ENCODE data around the gene RTTN.
"Not testable (repeated sequence)": the region's sequence is repeated elsewhere in the genome, so short reads cannot be mapped to it uniquely, and the experiment has no call there.

The RTTN gene, protein sequence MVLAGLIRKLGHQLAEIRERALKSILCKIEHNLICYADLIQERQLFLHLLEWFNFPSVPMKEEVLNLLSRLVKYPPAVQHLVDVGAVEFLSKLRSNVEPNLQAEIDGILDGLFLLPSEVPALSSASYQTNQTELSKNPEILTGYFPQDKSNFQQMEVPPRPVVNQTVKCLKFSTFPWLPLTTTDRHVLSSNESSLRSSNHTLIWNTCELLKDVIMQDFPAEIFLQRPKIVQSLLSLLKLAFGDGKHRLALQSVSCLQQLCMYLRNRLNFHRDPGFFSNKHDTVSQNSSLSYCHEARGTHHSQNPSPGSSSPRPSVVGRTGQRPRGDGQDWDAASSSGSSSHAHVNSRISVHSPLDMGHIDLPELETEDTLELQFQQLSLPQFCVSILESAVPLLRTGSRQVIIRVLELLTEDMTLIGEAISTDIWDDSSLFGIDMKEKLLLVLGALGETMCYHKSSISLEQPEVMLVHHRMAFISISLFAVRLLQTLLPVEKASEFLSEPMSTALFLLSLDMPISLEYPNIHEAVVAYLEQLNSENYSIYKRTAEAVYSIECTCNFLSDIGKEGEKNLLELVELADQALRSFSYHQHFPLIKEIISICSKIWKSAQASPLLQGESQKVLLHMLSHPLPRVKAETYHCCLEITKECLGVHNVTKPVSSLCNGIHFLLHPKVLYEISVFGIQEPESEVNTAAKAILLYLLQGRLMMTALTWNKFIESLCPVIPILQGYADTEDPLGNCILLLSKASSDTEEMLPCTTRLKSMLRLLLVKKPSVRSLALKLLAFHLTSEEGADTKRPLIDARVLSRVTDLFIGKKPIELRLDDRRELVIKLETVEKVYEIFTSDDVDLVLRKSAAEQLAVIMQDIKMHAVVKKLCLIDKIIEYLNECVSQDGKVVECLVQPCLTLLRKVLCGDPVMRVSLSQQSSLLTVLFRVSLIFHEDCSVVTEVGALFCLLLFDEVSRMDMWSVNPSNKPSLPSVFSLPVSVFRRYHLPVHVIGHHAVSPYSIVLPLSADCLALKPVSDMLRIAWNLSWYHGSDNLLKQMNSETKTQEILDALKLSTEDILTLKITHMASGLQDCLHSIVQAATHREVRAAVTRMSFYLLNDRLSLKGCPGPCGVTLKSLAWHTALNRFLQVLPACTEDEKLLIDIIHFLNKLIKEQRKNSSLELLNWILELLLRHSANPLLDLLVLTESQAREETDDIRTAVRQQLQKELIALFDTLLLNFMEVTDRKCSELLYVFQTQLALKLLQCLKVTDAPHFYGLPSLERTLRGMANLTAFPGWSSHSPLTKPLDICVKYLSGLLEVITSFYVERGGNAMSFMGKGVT (N-terminal part only)

GRCh38 chr18:70205421-70206397, at the start of gene RTTN:
TSS of gene RTTN (minus strand) at chr18:70205687. CDS start at chr18:70205658, 29 bp downstream.
- DNase-seq (ENCODE audit: extremely low read depth, low read depth) = peak; percentile 83
- peak within 1 kb of the TSS; percentile 87 for H3K4me3 ChIP-seq (replicated peaks; ENCODE audit: low read depth, low read length)
- TF ChIP-seq CTCF (IDR thresholded peaks at IDR 0.05; ENCODE audit: low read depth, low read length, missing control alignments) = no peak

GRCh38 chr18:70250781-70251180, 45.3 kb upstream of the RTTN start:
- no peak overlapping the region for H3K4me3 ChIP-seq (replicated peaks; ENCODE audit: low read depth, low read length)
- no peak for DNase-seq (ENCODE audit: extremely low read depth, low read depth)
- no peak for TF ChIP-seq CTCF (IDR thresholded peaks at IDR 0.05; ENCODE audit: low read depth, low read length, missing control alignments)

DNA sequence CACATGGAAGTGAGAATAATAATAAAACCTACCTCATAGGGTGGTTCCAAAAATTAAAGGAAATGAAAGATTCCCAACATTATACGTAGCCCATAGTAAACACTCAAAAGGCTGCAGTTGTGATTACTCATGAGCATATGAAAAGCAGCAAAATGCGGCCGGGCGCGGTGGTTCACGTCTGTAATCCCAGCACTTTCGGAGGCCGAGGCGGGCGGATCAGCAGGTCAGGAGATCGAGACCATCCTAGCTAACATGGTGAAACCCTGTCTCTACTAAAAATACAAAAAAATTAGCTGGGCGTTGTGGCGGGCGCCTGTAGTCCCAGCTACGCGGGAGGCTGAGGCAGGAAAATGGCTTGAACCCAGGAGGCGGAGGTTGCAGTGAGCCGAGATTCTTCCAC, 44.4 kb upstream of the RTTN start:
- not testable (repeated sequence) for H3K4me3 ChIP-seq (replicated peaks; ENCODE audit: low read depth, low read length); DNase-seq (ENCODE audit: extremely low read depth, low read depth)

GRCh38 chr18:70249118-70249517, 43.6 kb upstream of the RTTN start:
- no peak overlapping the region for H3K4me3 ChIP-seq (replicated peaks; ENCODE audit: low read depth, low read length)
- no peak for DNase-seq (ENCODE audit: extremely low read depth, low read depth)
- TF ChIP-seq CTCF (IDR thresholded peaks at IDR 0.05; ENCODE audit: low read depth, low read length, missing control alignments) = no peak

DNA sequence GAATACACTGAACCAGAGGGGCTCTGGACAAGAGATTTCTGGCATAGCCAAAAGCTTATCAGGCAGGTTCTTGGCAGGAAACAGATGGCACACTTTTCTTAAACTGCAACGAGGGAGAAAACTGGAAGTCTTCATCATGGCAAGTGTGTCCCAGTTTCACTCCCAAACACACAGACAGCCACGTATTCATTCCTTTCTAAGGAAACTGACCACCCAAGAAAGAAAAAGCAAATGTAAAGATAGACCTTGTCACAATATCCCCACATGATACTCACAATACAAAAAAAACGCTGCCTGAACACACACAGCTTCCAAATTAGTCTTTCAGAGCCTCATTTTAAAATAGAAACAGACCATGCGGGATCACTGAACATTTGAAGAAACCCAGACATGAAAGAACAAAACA, 40.6 kb upstream of the RTTN start:
- no peak overlapping the region for H3K4me3 ChIP-seq (replicated peaks; ENCODE audit: low read depth, low read length)
- TF ChIP-seq CTCF (IDR thresholded peaks at IDR 0.05; ENCODE audit: low read depth, low read length, missing control alignments) = no peak
- DNase-seq (ENCODE audit: extremely low read depth, low read depth) = no peak

GRCh38 chr18:70243131-70243929, 37.8 kb upstream of the RTTN start:
- H3K4me3 ChIP-seq (replicated peaks; ENCODE audit: low read depth, low read length) = no peak overlapping the region
- no peak for DNase-seq (ENCODE audit: extremely low read depth, low read depth)
- no peak for TF ChIP-seq CTCF (IDR thresholded peaks at IDR 0.05; ENCODE audit: low read depth, low read length, missing control alignments)

DNA sequence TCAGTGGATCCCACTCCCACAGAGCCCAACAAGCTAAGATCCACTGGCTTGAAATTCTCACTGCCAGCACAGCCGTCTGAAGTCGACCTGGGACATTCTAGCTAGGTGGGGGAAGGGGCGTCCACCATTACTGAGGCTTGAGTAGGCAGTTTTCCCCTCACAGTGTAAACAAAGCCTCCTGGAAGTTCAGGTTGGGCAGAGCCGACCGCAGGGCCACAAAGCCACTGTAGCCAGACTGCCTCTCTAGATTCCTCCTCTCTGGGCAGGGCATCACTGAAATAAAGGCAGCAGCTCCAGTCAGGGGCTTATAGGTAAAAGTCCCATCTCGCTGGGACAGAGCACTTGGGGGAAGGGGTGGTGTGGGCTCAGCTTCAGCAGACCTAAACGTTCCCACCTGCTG, 31.4 kb upstream of the RTTN start:
- not testable (repeated sequence) for DNase-seq (ENCODE audit: extremely low read depth, low read depth); H3K4me3 ChIP-seq (replicated peaks; ENCODE audit: low read depth, low read length)
